Heart right ventricle (tissue), 16 donors: Measurements from ENCODE around the gene WWTR1. TPM values are rescaled to one million over a fixed set of nuclear protein-coding genes. Genes with fewer than 3 reads are reported as not detected.

Source experiments
- ATAC-seq, 8 donors: fragments of 200-7000 bp; cut with Tn5 transposase; one replicate each; pipeline ENCODE4 v1.9.1; 2020; ENCODE audit warnings: mild to moderate bottlenecking in 8 of 8, moderate library complexity in 8 of 8, moderate number of reproducible peaks in 1 of 8
- DNase-seq, 2 donors: peaks; one replicate each; pipeline ENCODE4 v3.0.0-alpha.2; 2020
- H3K27ac ChIP-seq, 10 donors: fragments of 200-600 bp; sonication (generic) in 2 of 10; one replicate each; pipeline versions ENCODE4 v1.5.0 to v1.8.0; 2020 to 2022; ENCODE audit warnings: mild to moderate bottlenecking in 3 of 10
- H3K27me3 ChIP-seq, 7 donors: fragments of 200-600 bp; one replicate each; pipeline ENCODE4 v1.8.0; 2021 to 2022; ENCODE audit warnings: mild to moderate bottlenecking in 2 of 7
- H3K36me3 ChIP-seq, 9 donors: fragments of 200-600 bp; sonication (generic) in 1 of 9; one replicate each; pipeline versions ENCODE4 v1.5.0 to v1.8.0; 2020 to 2022; ENCODE audit warnings: mild to moderate bottlenecking in 2 of 9
- H3K4me1 ChIP-seq, 9 donors: fragments of 200-600 bp; sonication (generic) in 1 of 9; one replicate each; pipeline versions ENCODE4 v1.5.0 to v1.8.0; 2020 to 2022; ENCODE audit warnings: mild to moderate bottlenecking in 4 of 9
- H3K4me3 ChIP-seq, 10 donors: fragments of 200-600 bp; sonication (generic) in 2 of 10; one replicate each; pipeline versions ENCODE4 v1.5.0 to v1.8.0; 2020 to 2022; ENCODE audit warnings: mild to moderate bottlenecking in 7 of 10, moderate library complexity in 2 of 10
- H3K9me3 ChIP-seq, 11 donors: fragments of 200-600 bp in 10 of 11; sonication (generic) in 2 of 11; one replicate each; pipeline versions ENCODE4 v1.5.0 to v1.8.0; 2013 to 2022; ENCODE audit warnings: mild to moderate bottlenecking in 2 of 11, control low read depth in 1 of 11, moderate library complexity in 1 of 11
- CTCF ChIP-seq, 9 donors: fragments of 200-600 bp; sonication (generic) in 2 of 9; IDR thresholded peaks; one replicate each; pipeline versions ENCODE4 v1.5.0 to v1.8.0; 2021 to 2022; ENCODE audit warnings: antibody characterized with exemption in 9 of 9, mild to moderate bottlenecking in 5 of 9, moderate library complexity in 1 of 9
- WGBS, 2 donors: extraction: QIAGEN DNeasy Blood & Tissue Kit; methylation state at CpG; one replicate each; pipeline ENCODE4 v1.1.7; 2013; ENCODE audit warnings: inconsistent platforms in 1 of 2; 5-methylcytosine and 5-hydroxymethylcytosine counted together
- intact Hi-C, 10 donors: fragments of 100-400 bp; cut with DNase I; formaldehyde crosslinking; loops; one replicate each; pipeline versions ENCODE4 v1.11.1 to v1.14.2; 2022
- polyA plus RNA-seq, 2 donors: library from polyadenylated mRNA; stranded (reverse); fragments of 200-250 nt; gene quantifications; one replicate each; pipeline ENCODE4 v1.2.3, GENCODE V29; 2013
- total RNA-seq, 10 donors: library from RNA; stranded (reverse); fragmentation: NEBNext Ultra II Directional in 3 of 10; extraction: Animal tissue kit (Norgen Biotek cat#: 25700) in 3 of 10; gene quantifications; one replicate each; pipeline versions ENCODE4 v1.2.1 to v1.2.4, GENCODE V29; 2021 to 2023
- donor health status: Arrhythmogenic right ventricular cardiomyopathy.
- donor health status: ischemic (EF 13 %, LVEDD 7.1; RV severe dilation, severe dysfunction).
- donor health status: healthy with polysubstance abuse.
- donor health status: DM: no; HTN: yes; CAD: no.
- donor health status: DM: no; HTN: no; CAD: no.
- donor health status: ischemic (EF 25% LVEDD 6.9; RV normal size, moderate dysfunction).
- donor health status: ischemic (EF 25% LVEDD 5.7; RV mildly dilated, moderate dysfunction).
- donor health status: healthy.
- donor health status: DM: yes; HTN: yes; CAD: no.
- donor health status: Ischemic cardiomyopathy.
- donor health status: ischemic (EF 35%, LVEDD 5.7; RV mildly dilated, moderate dysfunction).
- donor health status: nonischemic (EF 11% LVEDD 7.7; RV severe dilation, severe dysfunction).
- donor health status: DM: yes; HTN: yes; CAD: no.
- donor health status: PGD.
- donor health status: ischemic (EF 29% LVEDD 5.4; RV normal size, mild dysfunction).
- donor health status: nonischemic (EF 23%, LVEDD 6.1; RV moderate dilation, normal function).

WWTR1 gene
- total and polyA plus RNA-seq, 12 donors, result 19.5 to 78.6 (median 40.3) TPM

GRCh38 chr3:149497966-149498670 lies 159.7 kb downstream of the WWTR1 start:
- Histone ChIP-seq H3K27ac (no peak overlapping the region), H3K4me3 (no peak overlapping the region), H3K36me3 (no peaks in the 10 kb centered on the region), H3K4me1 (peaks cover 0 to 6% (median 0%) of the 10 kb centered on the region in 9 donors), H3K27me3 (peaks cover 0 to 9% (median 0%) of the 10 kb centered on the region in 7 donors), H3K9me3 (no peaks in the 10 kb centered on the region)
- DNase-seq, result no peak
- ATAC-seq, result no peak
- no peak for TF ChIP-seq CTCF (IDR thresholded peaks at IDR 0.05)
- WGBS, 2 donors, result 53 to 70% methylated on average over 4 of the region's 4 CpGs
- intact Hi-C loops, result loop anchor here in 1 of 10 donors (10.0 kb wide), 1 partner anchor 307 kb away; no protein-coding TSS in a partner anchor

GRCh38 chr3:149496891-149497290 lies 160.9 kb downstream of the WWTR1 start:
- WGBS, 2 donors, result 86 to 91% methylated on average over 4 of the region's 4 CpGs
- Histone ChIP-seq H3K27me3 (peaks cover 0 to 16% (median 0%) of the 10 kb centered on the region in 7 donors), H3K36me3 (no peaks in the 10 kb centered on the region), H3K9me3 (no peaks in the 10 kb centered on the region), H3K27ac (no peak overlapping the region), H3K4me3 (no peak overlapping the region), H3K4me1 (peaks cover 0 to 6% (median 0%) of the 10 kb centered on the region in 9 donors)
- no peak for ATAC-seq
- intact Hi-C loops, result loop anchor here in 1 of 10 donors (10.0 kb wide), 1 partner anchor 308 kb away; no protein-coding TSS in a partner anchor
- no peak for TF ChIP-seq CTCF (IDR thresholded peaks at IDR 0.05)
- no peak for DNase-seq

DNA sequence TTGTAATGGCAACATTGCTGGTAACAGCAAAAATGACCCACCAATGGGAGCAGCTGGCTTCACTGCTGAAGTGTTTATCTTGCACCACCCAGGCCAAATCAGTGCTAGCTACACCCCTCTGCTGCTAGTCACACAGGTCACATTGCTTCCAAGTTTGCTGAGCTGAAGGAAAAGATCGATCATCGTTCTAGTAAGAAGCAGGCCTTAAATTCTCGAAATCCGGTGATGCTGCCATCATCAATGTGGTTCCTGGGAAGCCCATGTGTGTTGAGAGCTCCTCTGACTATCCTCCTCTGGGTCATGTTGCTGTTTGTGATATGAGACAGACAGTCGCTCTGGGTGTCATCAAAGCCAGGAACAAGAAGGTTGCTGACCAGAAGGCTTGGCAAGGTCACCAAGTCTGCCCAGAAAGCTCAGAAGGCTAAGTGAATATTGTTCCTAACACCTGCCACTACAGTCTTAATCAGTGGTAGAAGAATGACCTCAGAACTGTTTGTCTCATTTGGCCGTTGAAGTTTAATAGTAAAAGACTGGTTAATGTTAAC lies 162.2 kb downstream of the WWTR1 start:
- Histone ChIP-seq H3K27ac (no peak overlapping the region), H3K27me3 (peaks cover 0 to 20% (median 0%) of the 10 kb centered on the region in 7 donors), H3K9me3 (peaks cover 0 to 2% (median 0%) of the 10 kb centered on the region in 11 donors), H3K4me1 (peaks cover 0 to 6% (median 0%) of the 10 kb centered on the region in 9 donors), H3K36me3 (no peaks in the 10 kb centered on the region), H3K4me3 (no peak overlapping the region)
- TF ChIP-seq CTCF (IDR thresholded peaks at IDR 0.05), result no peak
- no peak for ATAC-seq
- intact Hi-C loops, result loop anchor here in 5 of 10 donors (2.0 to 10.0 kb wide), 4 partner anchors 273 to 309 kb away; no protein-coding TSS in a partner anchor
- no peak for DNase-seq
- WGBS, 2 donors, result 86 to 87% methylated on average over 6 of the region's 6 CpGs

DNA sequence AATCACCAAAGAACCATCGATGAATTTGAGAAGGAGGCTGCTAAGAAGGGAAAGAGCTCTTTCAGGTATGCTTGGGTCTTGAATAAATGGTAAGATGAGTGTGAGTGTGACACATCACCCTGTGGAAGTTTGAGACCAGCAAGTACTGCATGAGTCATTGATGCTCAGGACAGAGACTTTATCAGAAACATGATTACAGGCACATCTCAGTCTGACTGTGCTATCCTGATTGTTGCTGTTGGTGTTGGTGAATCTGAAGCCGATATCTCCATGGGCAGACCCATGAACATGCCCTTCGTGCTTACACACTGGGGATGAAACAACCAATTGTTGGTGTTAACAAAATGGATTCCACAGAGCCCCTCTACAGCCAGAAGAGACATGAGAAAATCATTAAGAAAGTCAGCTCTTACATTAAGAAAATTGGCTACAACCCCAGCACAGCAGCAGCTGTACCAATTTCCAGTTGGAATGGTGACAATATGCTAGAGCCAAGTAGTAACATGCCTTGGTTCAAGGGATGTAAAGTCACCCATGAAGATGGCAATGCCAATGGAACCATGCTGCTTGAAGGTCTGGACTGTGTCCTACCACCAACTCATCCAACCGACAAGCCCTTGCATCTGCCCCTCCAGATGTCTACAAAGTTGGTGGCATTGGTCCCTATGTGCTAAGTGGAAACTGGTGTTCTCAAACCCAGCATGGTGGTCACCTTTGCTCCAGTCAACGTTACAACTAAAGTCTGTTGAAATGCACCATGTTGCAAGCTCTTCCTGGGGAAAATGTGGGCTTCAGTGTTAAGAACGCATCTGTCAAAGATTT lies 162.9 kb downstream of the WWTR1 start:
- H3K4me1 ChIP-seq, result peaks cover 0 to 6% (median 0%) of the 10 kb centered on the region in 9 donors
- no peak overlapping the region for H3K27ac ChIP-seq
- H3K4me3 ChIP-seq, result no peak overlapping the region
- peaks cover 0 to 20% (median 0%) of the 10 kb centered on the region in 7 donors for H3K27me3 ChIP-seq
- 90 to 92% methylated on average over 6 of the region's 6 CpGs for WGBS, 2 donors
- TF ChIP-seq CTCF (IDR thresholded peaks at IDR 0.05), result no peak
- intact Hi-C loops, result loop anchor here in 6 of 10 donors (2.0 to 10.0 kb wide), 5 partner anchors 274 to 310 kb away; no protein-coding TSS in a partner anchor
- H3K9me3 ChIP-seq, result peaks cover 0 to 5% (median 0%) of the 10 kb centered on the region in 11 donors
- DNase-seq (no peak), ATAC-seq (no peak)
- no peaks in the 10 kb centered on the region for H3K36me3 ChIP-seq
